Glomerular endothelial cell (primary cell): ENCODE data around the gene ZNF366. TPM values are rescaled to one million over a fixed set of nuclear protein-coding genes. Genes with fewer than 3 reads are reported as not detected.

Source experiments
- DNase-seq: peaks from one replicate; pipeline ENCODE4 v3.0.0-alpha.2; 2011; ENCODE audit warnings: low read depth, low spot score; ENCODE audit errors: extremely low read depth
- total RNA-seq: library from RNA; depleted of rRNA; stranded (reverse); fragments of >200 nt; gene quantifications from 2 replicates; pipeline ENCODE4 v1.2.3, GENCODE V29; 2015

The ZNF366 gene
- total RNA-seq, 1 donor from 2014 or later, result 45.4 TPM

- no peak for DNase-seq
These were observed 39.7 kb downstream of the ZNF366 start for GRCh38 chr5:72467461-72467860.

GRCh38 chr5:72465601-72466563, 41.3 kb downstream of the ZNF366 start:
- no peak for DNase-seq

GRCh38 chr5:72465066-72465465, 42.1 kb downstream of the ZNF366 start:
- no peak for DNase-seq

- DNase-seq, result no peak
These were observed 43.1 kb downstream of the ZNF366 start for GRCh38 chr5:72464071-72464470.

- DNase-seq, result no peak
These were observed 43.7 kb downstream of the ZNF366 start for GRCh38 chr5:72463449-72464052.

GRCh38 chr5:72460413-72460812, 46.8 kb downstream of the ZNF366 start:
- no peak for DNase-seq

GRCh38 chr5:72459913-72460312, 47.3 kb downstream of the ZNF366 start:
- DNase-seq, result no peak

- no peak for DNase-seq
These were observed 48.0 kb downstream of the ZNF366 start for GRCh38 chr5:72459089-72459661.

GRCh38 chr5:72458407-72458806, 48.8 kb downstream of the ZNF366 start:
- DNase-seq, result no peak

- DNase-seq, result no peak
These were observed 49.7 kb downstream of the ZNF366 start for GRCh38 chr5:72457491-72457890.

GRCh38 chr5:72456391-72457074, 50.7 kb downstream of the ZNF366 start:
- DNase-seq, result no peak

- DNase-seq, result no peak
These were observed 51.7 kb downstream of the ZNF366 start for GRCh38 chr5:72455476-72455875.

- no peak for DNase-seq
These were observed 52.2 kb downstream of the ZNF366 start for GRCh38 chr5:72454996-72455395.

- no peak for DNase-seq
These were observed 53.9 kb downstream of the ZNF366 start for GRCh38 chr5:72453246-72453775.

- peak; percentile 98 for DNase-seq
These were observed 54.5 kb downstream of the ZNF366 start for GRCh38 chr5:72452515-72453245.

- DNase-seq, result peak; percentile 80
These were observed 55.3 kb downstream of the ZNF366 start for GRCh38 chr5:72451741-72452505.

GRCh38 chr5:72448368-72448767, 58.8 kb downstream of the ZNF366 start:
- no peak for DNase-seq

- no peak for DNase-seq
These were observed 59.5 kb downstream of the ZNF366 start for GRCh38 chr5:72447751-72448150.

- DNase-seq, result no peak
These were observed 61.2 kb downstream of the ZNF366 start for GRCh38 chr5:72445969-72446368.
